DOHH2 (cell line): ENCODE measurements around the gene FBXO39.
A peak's percentile ranks its signal among the peaks of the same experiment; 100 is the strongest.

ENCODE experiments used
- CTCF ChIP-seq: fragments of 200-600 bp; sonication (generic); IDR thresholded peaks from one replicate; pipeline ENCODE4 v1.5.1; 2014; ENCODE audit warnings: antibody characterized with exemption, mild to moderate bottlenecking, low read depth, low read length; ENCODE audit not compliant: poor library complexity, severe bottlenecking
- EZH2phosphoT487 ChIP-seq: fragments of 200-600 bp; sonication (generic); IDR thresholded peaks from 2 replicates; pipeline ENCODE4 v1.6.1; 2017; ENCODE audit warnings: borderline replicate concordance, mild to moderate bottlenecking, antibody characterized with exemption, low read length, moderate library complexity, mixed read lengths

- TF ChIP-seq CTCF, result peak; percentile 23
- TF ChIP-seq EZH2phosphoT487, result no peak
These were observed 26.5 kb upstream of the FBXO39 start for GRCh38 chr17:6749519-6749918.
